C4-2B (cell line): ENCODE data around the gene SLC9A9.

Experiments used
- H3K27ac ChIP-seq: fragments of 450-650 bp; 2 replicates; pipeline ENCODE4 v1.5.1; 2017
- CTCF ChIP-seq: fragments of 450-650 bp; conservative IDR thresholded peaks from 2 replicates; pipeline ENCODE4 v1.5.1; 2017; ENCODE audit warnings: mild to moderate bottlenecking
- ZFX ChIP-seq: fragments of 450-650 bp; IDR thresholded peaks from 2 replicates; pipeline ENCODE4 v1.6.1; 2017

The SLC9A9 gene

GRCh38 chr3:143301031-143301901 is 547.0 kb downstream of the SLC9A9 start:
- no peak overlapping the region for H3K27ac ChIP-seq

GRCh38 chr3:143298886-143299535 is 549.3 kb downstream of the SLC9A9 start:
- TF ChIP-seq CTCF: no peak
- TF ChIP-seq ZFX: no peak
- no peak overlapping the region for H3K27ac ChIP-seq

More at GRCh38 chr3:143301031-143301901, 547.0 kb downstream of the SLC9A9 start:
- TF ChIP-seq ZFX (no peak), CTCF (no peak; the same call in 1 of the 2 replicates)

GRCh38 chr3:143298380-143298779 is 549.9 kb downstream of the SLC9A9 start:
- TF ChIP-seq CTCF (no peak), ZFX (no peak)
- no peak overlapping the region for H3K27ac ChIP-seq

GRCh38 chr3:143295201-143296080 is 552.8 kb downstream of the SLC9A9 start:
- no peak for TF ChIP-seq CTCF
- no peak for TF ChIP-seq ZFX
- H3K27ac ChIP-seq: no peak overlapping the region

GRCh38 chr3:143294188-143294587 is 554.1 kb downstream of the SLC9A9 start:
- no peak for TF ChIP-seq CTCF
- no peak for TF ChIP-seq ZFX
- H3K27ac ChIP-seq: no peak overlapping the region

GRCh38 chr3:143291836-143292447 is 556.3 kb downstream of the SLC9A9 start:
- no peak overlapping the region for H3K27ac ChIP-seq

More at GRCh38 chr3:143291836-143292447, 556.3 kb downstream of the SLC9A9 start:
- TF ChIP-seq ZFX: no peak
- no peak for TF ChIP-seq CTCF
